Activated T-helper 2 cell treated with anti-CD3 and anti-CD28 coated beads, Interferon-gamma antibody, Interleukin-2, Interleukin-4, amounts not matched to agents 10 μg/mL and 5 μg/mL and 100 μg/mL, durations not matched to agents 14 hours and 24 hours and 36 hours (primary cell): ENCODE results near the gene PRPF4. TPM values are rescaled to one million over a fixed set of nuclear protein-coding genes. Genes with fewer than 3 reads are reported as not detected.
"Not testable (repeated sequence)": the region's sequence is repeated elsewhere in the genome, so short reads cannot be mapped to it uniquely, and the experiment has no call there.

Experiments used
- DNase-seq: peaks from one replicate; pipeline ENCODE4 v3.0.0; 2021; ENCODE audit warnings: low spot score
- H3K27ac Mint-ChIP-seq: one replicate; pipeline ENCODE4 v1.8.0; 2021; ENCODE audit warnings: mixed read lengths
- H3K27me3 Mint-ChIP-seq: one replicate; pipeline ENCODE4 v1.8.0; 2021; ENCODE audit warnings: low read depth, mixed read lengths
- H3K36me3 Mint-ChIP-seq: one replicate; pipeline ENCODE4 v1.8.0; 2021; ENCODE audit warnings: low read depth, mixed read lengths
- H3K4me1 Mint-ChIP-seq: one replicate; pipeline ENCODE4 v1.8.0; 2021; ENCODE audit warnings: low read depth, mixed read lengths
- H3K4me3 Mint-ChIP-seq: one replicate; pipeline ENCODE4 v1.8.0; 2021; ENCODE audit warnings: low read depth, mild to moderate bottlenecking, moderate library complexity, mixed read lengths
- H3K9me3 Mint-ChIP-seq: one replicate; pipeline ENCODE4 v1.8.0; 2021; ENCODE audit warnings: mixed read lengths
- intact Hi-C: fragments of 100-400 bp; cut with micrococcal nuclease; formaldehyde crosslinking; loops from one replicate; pipeline ENCODE4 v1.15.1; 2023
- total RNA-seq: library from RNA; stranded (reverse); gene quantifications from 2 replicates; pipeline ENCODE4 v1.2.3, GENCODE V29; 2022

Gene PRPF4
- total RNA-seq = 57.3 and 61.0 TPM in 2 replicates

- H3K4me3 Mint-ChIP-seq = no peak within 1 kb of the TSS
- no peaks in the 10 kb centered on the region for H3K9me3 Mint-ChIP-seq
- DNase-seq = peak; percentile 94
- H3K4me1 Mint-ChIP-seq = peaks cover 29% of the 10 kb centered on the region
- no peaks in the 10 kb centered on the region for H3K27me3 Mint-ChIP-seq
- intact Hi-C loops = loop anchor here (1.0 to 2.0 kb wide), 9 partner anchors 33 to 383 kb away; partner anchors contain the start of genes C9orf43, FKBP15, HDHD3 and POLE3
- no peak within 1 kb of the TSS for H3K27ac Mint-ChIP-seq
- H3K36me3 Mint-ChIP-seq = peaks cover 51% of the 10 kb centered on the region
Measured at GRCh38 chr9:113275157-113276131, at the start of gene PRPF4, which contains the start of gene CDC26. Gene PRPF4, plus strand, starts transcription at chr9:113275658. Its CDS starts 86 bp downstream, at chr9:113275744. Gene CDC26, minus strand, starts transcription at chr9:113275572. Its CDS starts 3,065 bp downstream, at chr9:113272507.

- Mint-ChIP-seq H3K27ac (no peak overlapping the region), H3K9me3 (no peaks in the 10 kb centered on the region), H3K27me3 (no peaks in the 10 kb centered on the region), H3K36me3 (peaks cover 20% of the 10 kb centered on the region), H3K4me3 (no peak overlapping the region), H3K4me1 (peaks cover 27% of the 10 kb centered on the region)
- intact Hi-C loops = no loop called here
- DNase-seq = no peak
Measured at GRCh38 chr9:113227436-113227835, 48.0 kb upstream of the PRPF4 start.

- Mint-ChIP-seq H3K27ac (no peak overlapping the region), H3K4me3 (no peak overlapping the region), H3K9me3 (no peaks in the 10 kb centered on the region), H3K36me3 (peaks cover 20% of the 10 kb centered on the region), H3K4me1 (peaks cover 26% of the 10 kb centered on the region), H3K27me3 (no peaks in the 10 kb centered on the region)
- intact Hi-C loops = no loop called here
- no peak for DNase-seq
Measured at GRCh38 chr9:113228130-113228665, 47.3 kb upstream of the PRPF4 start.

GRCh38 chr9:113231701-113232100 is 43.8 kb upstream of the PRPF4 start:
- peaks cover 13% of the 10 kb centered on the region for H3K36me3 Mint-ChIP-seq
- H3K27me3 Mint-ChIP-seq = no peaks in the 10 kb centered on the region
- H3K4me3 Mint-ChIP-seq = no peak overlapping the region
- H3K27ac Mint-ChIP-seq = no peak overlapping the region
- H3K9me3 Mint-ChIP-seq = no peaks in the 10 kb centered on the region
- no peak for DNase-seq
- H3K4me1 Mint-ChIP-seq = peaks cover 20% of the 10 kb centered on the region
- intact Hi-C loops = no loop called here

- H3K27me3 Mint-ChIP-seq, H3K4me3 Mint-ChIP-seq, H3K36me3 Mint-ChIP-seq, H3K9me3 Mint-ChIP-seq, DNase-seq, H3K27ac Mint-ChIP-seq, intact Hi-C loops: not testable (repeated sequence)
- peaks cover 26% of the 10 kb centered on the region for H3K4me1 Mint-ChIP-seq
Measured at GRCh38 chr9:113235701-113236255, 39.7 kb upstream of the PRPF4 start.

GRCh38 chr9:113237026-113237425 is 38.4 kb upstream of the PRPF4 start:
- Mint-ChIP-seq H3K4me1 (peaks cover 30% of the 10 kb centered on the region), H3K27ac (no peak overlapping the region), H3K36me3 (no peaks in the 10 kb centered on the region), H3K4me3 (no peak overlapping the region), H3K27me3 (no peaks in the 10 kb centered on the region), H3K9me3 (no peaks in the 10 kb centered on the region)
- intact Hi-C loops = no loop called here
- DNase-seq = no peak

GRCh38 chr9:113238202-113238858 is 37.1 kb upstream of the PRPF4 start:
- Mint-ChIP-seq H3K4me1 (peaks cover 26% of the 10 kb centered on the region), H3K27me3 (no peaks in the 10 kb centered on the region), H3K4me3 (no peak overlapping the region), H3K36me3 (no peaks in the 10 kb centered on the region), H3K9me3 (no peaks in the 10 kb centered on the region), H3K27ac (no peak overlapping the region)
- intact Hi-C loops = no loop called here
- no peak for DNase-seq

GRCh38 chr9:113238859-113239232 is 36.6 kb upstream of the PRPF4 start:
- no peaks in the 10 kb centered on the region for H3K27me3 Mint-ChIP-seq
- no peak overlapping the region for H3K4me3 Mint-ChIP-seq
- DNase-seq = no peak

GRCh38 chr9:113241161-113241560 is 34.3 kb upstream of the PRPF4 start:
- peaks cover 27% of the 10 kb centered on the region for H3K4me1 Mint-ChIP-seq
- H3K27me3 Mint-ChIP-seq = no peaks in the 10 kb centered on the region
- H3K9me3 Mint-ChIP-seq = no peaks in the 10 kb centered on the region
- H3K27ac Mint-ChIP-seq = no peak overlapping the region
- intact Hi-C loops = no loop called here
- no peaks in the 10 kb centered on the region for H3K36me3 Mint-ChIP-seq
- no peak overlapping the region for H3K4me3 Mint-ChIP-seq
- no peak for DNase-seq

More at GRCh38 chr9:113238859-113239232, 36.6 kb upstream of the PRPF4 start:
- Mint-ChIP-seq H3K9me3 (no peaks in the 10 kb centered on the region), H3K27ac (no peak overlapping the region), H3K4me1 (peaks cover 26% of the 10 kb centered on the region), H3K36me3 (no peaks in the 10 kb centered on the region)
- intact Hi-C loops = no loop called here

GRCh38 chr9:113244556-113244955 is 30.9 kb upstream of the PRPF4 start:
- H3K4me3 Mint-ChIP-seq = no peak overlapping the region

GRCh38 chr9:113245894-113246293 is 29.6 kb upstream of the PRPF4 start:
- no peak overlapping the region for H3K27ac Mint-ChIP-seq
- intact Hi-C loops = no loop called here
- peaks cover 13% of the 10 kb centered on the region for H3K36me3 Mint-ChIP-seq
- peaks cover 11% of the 10 kb centered on the region for H3K4me1 Mint-ChIP-seq
- no peak for DNase-seq
- no peaks in the 10 kb centered on the region for H3K27me3 Mint-ChIP-seq
- H3K9me3 Mint-ChIP-seq = peaks cover 7% of the 10 kb centered on the region
- H3K4me3 Mint-ChIP-seq = no peak overlapping the region

More at GRCh38 chr9:113244556-113244955, 30.9 kb upstream of the PRPF4 start:
- DNase-seq = no peak
- intact Hi-C loops = no loop called here
- no peak overlapping the region for H3K27ac Mint-ChIP-seq
- peaks cover 4% of the 10 kb centered on the region for H3K9me3 Mint-ChIP-seq
- H3K36me3 Mint-ChIP-seq = peaks cover 12% of the 10 kb centered on the region
- peaks cover 14% of the 10 kb centered on the region for H3K4me1 Mint-ChIP-seq
- H3K27me3 Mint-ChIP-seq = no peaks in the 10 kb centered on the region

- Mint-ChIP-seq H3K9me3 (peaks cover 13% of the 10 kb centered on the region), H3K36me3 (peaks cover 16% of the 10 kb centered on the region), H3K4me1 (peaks cover 8% of the 10 kb centered on the region), H3K4me3 (no peak overlapping the region), H3K27me3 (no peaks in the 10 kb centered on the region), H3K27ac (no peak overlapping the region)
- DNase-seq = no peak
- intact Hi-C loops = no loop called here
Measured at GRCh38 chr9:113246928-113247327, 28.5 kb upstream of the PRPF4 start.
